H9 (cell line): ENCODE data around the gene ILK. TPM values are rescaled to one million over a fixed set of nuclear protein-coding genes. Genes with fewer than 3 reads are reported as not detected.

ENCODE experiments used
- DNase-seq: peaks from one replicate; pipeline ENCODE4 v3.0.0-alpha.2; 2017
- H2AFZ ChIP-seq: one replicate; pipeline ENCODE4 v1.6.1; 2013; ENCODE audit warnings: mild to moderate bottlenecking, low read length, control low read depth, moderate library complexity
- H2AK5ac ChIP-seq: 2 replicates; pipeline ENCODE4 v1.6.1; 2013; ENCODE audit warnings: low read length, control low read depth, mixed read lengths; ENCODE audit not compliant: insufficient read length
- H2BK120ac ChIP-seq: one replicate; pipeline ENCODE4 v1.6.1; 2013; ENCODE audit warnings: low read depth, mild to moderate bottlenecking, low read length, control low read depth, inconsistent platforms; ENCODE audit not compliant: poor library complexity, severe bottlenecking
- H2BK12ac ChIP-seq: 2 replicates; pipeline ENCODE4 v1.6.1; 2013; ENCODE audit warnings: low read length, control low read depth, mixed read lengths, low read depth; ENCODE audit not compliant: insufficient read length
- H2BK15ac ChIP-seq: 2 replicates; pipeline ENCODE4 v1.6.1; 2013; ENCODE audit warnings: low read depth, low read length, control low read depth
- H2BK20ac ChIP-seq: one replicate; pipeline ENCODE4 v1.6.1; 2013; ENCODE audit warnings: low read depth, mild to moderate bottlenecking, low read length, control low read depth, inconsistent platforms; ENCODE audit not compliant: poor library complexity, severe bottlenecking
- H2BK5ac ChIP-seq: 2 replicates; pipeline ENCODE4 v1.6.1; 2013; ENCODE audit warnings: low read length, control low read depth, mixed read lengths; ENCODE audit not compliant: insufficient read length
- H3K14ac ChIP-seq: 2 replicates; pipeline ENCODE4 v1.6.1; 2013; ENCODE audit warnings: low read length, control low read depth; ENCODE audit not compliant: insufficient read depth
- H3K18ac ChIP-seq: 2 replicates; pipeline ENCODE4 v1.6.1; 2013; ENCODE audit warnings: low read depth, mild to moderate bottlenecking, mixed read lengths, low read length, control low read depth; ENCODE audit not compliant: insufficient read length
- H3K23ac ChIP-seq: 2 replicates; pipeline ENCODE4 v1.6.1; 2013; ENCODE audit warnings: low read length, control low read depth, mixed read lengths, low read depth; ENCODE audit not compliant: insufficient read length
- H3K23me2 ChIP-seq: 2 replicates; pipeline ENCODE4 v1.6.1; 2013; ENCODE audit warnings: low read depth, mild to moderate bottlenecking, mixed read lengths, low read length, control low read depth; ENCODE audit not compliant: insufficient read length, poor library complexity, severe bottlenecking
- H3K27ac ChIP-seq: 2 replicates; pipeline ENCODE4 v1.5.1; 2013; ENCODE audit warnings: low read length, control low read depth, mixed read lengths, low read depth; ENCODE audit not compliant: insufficient read length
- H3K27me3 ChIP-seq: 2 replicates; pipeline ENCODE4 v1.6.1; 2013; ENCODE audit warnings: low read length, control low read depth, inconsistent platforms; ENCODE audit not compliant: insufficient read depth
- H3K4ac ChIP-seq: 2 replicates; pipeline ENCODE4 v1.6.1; 2013; ENCODE audit warnings: low read depth, mild to moderate bottlenecking, control low read depth, inconsistent platforms, low read length, moderate library complexity
- H3K4me1 ChIP-seq: 2 replicates; pipeline ENCODE4 v1.6.1; 2013; ENCODE audit warnings: low read length, control low read depth, inconsistent platforms; ENCODE audit not compliant: insufficient read depth
- H3K4me2 ChIP-seq: 2 replicates; pipeline ENCODE4 v1.6.1; 2013; ENCODE audit warnings: low read length, control low read depth, mixed read lengths; ENCODE audit not compliant: insufficient read length, insufficient read depth
- H3K56ac ChIP-seq: 2 replicates; pipeline ENCODE4 v1.6.1; 2013; ENCODE audit warnings: low read depth, mild to moderate bottlenecking, mixed read lengths, low read length, control low read depth; ENCODE audit not compliant: insufficient read length
- H3K79me1 ChIP-seq: 2 replicates; pipeline ENCODE4 v1.6.1; 2013; ENCODE audit warnings: low read depth, mild to moderate bottlenecking, moderate library complexity, low read length, control low read depth, inconsistent platforms; ENCODE audit not compliant: insufficient read depth, poor library complexity, severe bottlenecking
- H3K79me2 ChIP-seq: 2 replicates; pipeline ENCODE4 v1.6.1; 2013; ENCODE audit warnings: low read length, control low read depth, inconsistent platforms; ENCODE audit not compliant: insufficient read depth
- H3K9ac ChIP-seq: 2 replicates; pipeline ENCODE4 v1.6.1; 2013; ENCODE audit warnings: low read length, control low read depth, mixed read lengths; ENCODE audit not compliant: insufficient read length; ENCODE audit errors: extremely low read depth
- H3K9me3 ChIP-seq: one replicate; pipeline ENCODE4 v1.6.1; 2013; ENCODE audit warnings: low read depth, low read length, inconsistent platforms; ENCODE audit not compliant: control insufficient read depth
- H3T11ph ChIP-seq: one replicate; pipeline ENCODE4 v1.6.1; 2013; ENCODE audit warnings: mild to moderate bottlenecking, low read length, control low read depth, inconsistent platforms
- H4K20me1 ChIP-seq: one replicate; pipeline ENCODE4 v1.6.1; 2013; ENCODE audit not compliant: control insufficient read depth, insufficient read length, insufficient read depth
- H4K5ac ChIP-seq: 2 replicates; pipeline ENCODE4 v1.6.1; 2013; ENCODE audit warnings: low read depth, mild to moderate bottlenecking, mixed read lengths, low read length, control low read depth; ENCODE audit not compliant: insufficient read length
- H4K8ac ChIP-seq: replicated peaks from 2 replicates; pipeline ENCODE4 v1.6.1; 2013; ENCODE audit warnings: low read length, control low read depth, mixed read lengths, low read depth; ENCODE audit not compliant: insufficient read length
- H4K91ac ChIP-seq: 2 replicates; pipeline ENCODE4 v1.6.1; 2013; ENCODE audit warnings: low read depth, mild to moderate bottlenecking, moderate library complexity, mixed read lengths, low read length, control low read depth; ENCODE audit not compliant: insufficient read length
- H3K27ac Mint-ChIP-seq, 3 experiments: 2 replicates in 2 of 3; 3 replicates in 1 of 3; pipeline ENCODE4 v1.8.0; 2020 to 2021; ENCODE audit warnings: mixed read lengths in 3 of 3, mild to moderate bottlenecking in 1 of 3, moderate library complexity in 1 of 3
- H3K27me3 Mint-ChIP-seq: 2 replicates; pipeline ENCODE4 v1.8.0; 2021; ENCODE audit warnings: low read depth, mild to moderate bottlenecking, moderate library complexity, mixed read lengths
- H3K36me3 Mint-ChIP-seq, 3 experiments: 2 replicates in 2 of 3; 3 replicates in 1 of 3; pipeline ENCODE4 v1.8.0; 2020 to 2021; ENCODE audit warnings: low read depth in 3 of 3, mixed read lengths in 3 of 3; ENCODE audit not compliant: insufficient read depth in 1 of 3
- H3K4me1 Mint-ChIP-seq, 2 experiments: 2 replicates each; pipeline ENCODE4 v1.8.0; 2020; ENCODE audit warnings: mixed read lengths in 2 of 2
- H3K4me3 Mint-ChIP-seq, 2 experiments: 2 replicates in 1 of 2; 3 replicates in 1 of 2; pipeline ENCODE4 v1.8.0; 2020 to 2021; ENCODE audit warnings: mild to moderate bottlenecking in 2 of 2, mixed read lengths in 2 of 2, moderate library complexity in 1 of 2
- H3K9me3 Mint-ChIP-seq, 2 experiments: 2 replicates in 1 of 2; 3 replicates in 1 of 2; pipeline ENCODE4 v1.8.0; 2020; ENCODE audit warnings: mild to moderate bottlenecking in 2 of 2, mixed read lengths in 2 of 2, moderate library complexity in 1 of 2
- WGBS: extraction: QIAGEN DNeasy Blood & Tissue Kit; methylation state at CpG from one replicate; pipeline ENCODE4 v1.1.7; 2013; ENCODE audit warnings: missing lambda C conversion rate, low lambda C conversion rate, mixed read lengths; ENCODE audit not compliant: insufficient read length; ENCODE audit errors: extremely low coverage; 5-methylcytosine and 5-hydroxymethylcytosine counted together
- total RNA-seq: library from RNA; stranded (reverse); gene quantifications from 2 replicates; pipeline ENCODE4 v1.2.1, GENCODE V29; 2021
- TF ChIP-seq, protein P1 (sequence below): fragments of 200-600 bp; sonication (generic); conservative IDR thresholded peaks from 3 replicates; pipeline ENCODE4 v1.8.0; 2021; ENCODE audit warnings: antibody characterized with exemption, mild to moderate bottlenecking

ILK gene
- total RNA-seq, 1 experiment from 2014 or later: 100 TPM

DNA sequence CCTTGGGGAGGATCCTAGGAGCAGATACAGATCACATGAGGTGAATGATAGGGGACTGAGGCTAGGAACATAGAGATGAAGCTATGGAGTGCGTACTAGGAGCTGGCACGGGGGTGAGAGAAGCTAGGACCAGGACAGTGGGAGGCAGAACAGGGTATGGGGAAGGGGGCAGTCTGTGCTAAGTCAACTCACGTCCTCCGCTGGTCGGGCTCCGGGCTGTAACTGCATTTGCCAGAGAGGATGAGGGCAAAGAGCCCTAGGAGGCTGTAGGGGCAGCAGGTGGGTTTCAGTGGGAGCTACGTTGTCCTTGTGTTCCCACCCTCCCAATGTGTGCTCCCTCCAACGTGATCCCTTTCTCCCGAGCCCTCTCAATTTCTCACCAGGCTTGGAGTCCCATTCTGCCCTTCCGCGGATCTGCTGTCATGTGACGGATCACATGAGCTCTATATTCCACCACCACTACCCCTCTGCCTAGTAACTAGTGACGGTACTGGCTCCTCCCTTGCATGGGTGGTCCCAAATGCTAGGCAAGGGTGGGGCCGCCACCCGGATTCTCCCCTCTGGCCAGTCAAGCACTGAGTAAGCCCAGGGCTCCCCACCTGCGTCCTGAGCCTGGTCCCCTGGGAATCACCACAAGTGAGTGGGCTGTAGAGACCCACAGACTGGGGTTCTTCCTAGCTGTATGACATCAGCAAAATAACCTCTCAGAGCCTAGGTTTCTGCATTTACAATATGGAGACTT, 15.6 kb downstream of the ILK start, which contains the start of gene TPP1:
Gene TPP1, minus strand, starts transcription at position 419 of the 742 bp plus-strand sequence. Its CDS starts 22 bp downstream, at position 397.
- Histone ChIP-seq H3K23me2 (peaks cover 8% of the 10 kb centered on the region), H2BK120ac (no peak within 1 kb of the TSS), H3K79me2 (no peaks in the 10 kb centered on the region), H2BK15ac (no peak within 1 kb of the TSS), H2BK5ac (no peak within 1 kb of the TSS), H3K4me2 (peak within 1 kb of the TSS; percentile 92), H3T11ph (no peak within 1 kb of the TSS), H3K4ac (no peak within 1 kb of the TSS), H4K20me1 (no peaks in the 10 kb centered on the region), H3K56ac (no peak within 1 kb of the TSS), H3K9ac (peak within 1 kb of the TSS; percentile 81), H2BK12ac (no peak within 1 kb of the TSS), H4K91ac (no peak within 1 kb of the TSS), H2AFZ (no peak within 1 kb of the TSS), H3K9me3 (no peaks in the 10 kb centered on the region), H2BK20ac (no peak within 1 kb of the TSS), H3K27me3 (no peaks in the 10 kb centered on the region), H3K18ac (no peak within 1 kb of the TSS), H4K8ac (no peak within 1 kb of the TSS), H2AK5ac (no peak within 1 kb of the TSS), H3K4me1 (no peaks in the 10 kb centered on the region), H3K27ac (no peak within 1 kb of the TSS), H4K5ac (peak within 1 kb of the TSS; percentile 41), H3K14ac (no peak within 1 kb of the TSS), H3K79me1 (no peaks in the 10 kb centered on the region), H3K23ac (no peak within 1 kb of the TSS)
- Mint-ChIP-seq H3K27ac (no peak within 1 kb of the TSS), H3K9me3 (no peaks in the 10 kb centered on the region), H3K4me3 (no peak within 1 kb of the TSS), H3K36me3 (peaks cover 3 to 20% (median 10%) of the 10 kb centered on the region in 3 experiments; a peak in 6 of 7 replicates), H3K4me1 (no peaks in the 10 kb centered on the region; a peak in 2 of 4 replicates), H3K27me3 (no peaks in the 10 kb centered on the region)
- TF ChIP-seq, protein P1, sequence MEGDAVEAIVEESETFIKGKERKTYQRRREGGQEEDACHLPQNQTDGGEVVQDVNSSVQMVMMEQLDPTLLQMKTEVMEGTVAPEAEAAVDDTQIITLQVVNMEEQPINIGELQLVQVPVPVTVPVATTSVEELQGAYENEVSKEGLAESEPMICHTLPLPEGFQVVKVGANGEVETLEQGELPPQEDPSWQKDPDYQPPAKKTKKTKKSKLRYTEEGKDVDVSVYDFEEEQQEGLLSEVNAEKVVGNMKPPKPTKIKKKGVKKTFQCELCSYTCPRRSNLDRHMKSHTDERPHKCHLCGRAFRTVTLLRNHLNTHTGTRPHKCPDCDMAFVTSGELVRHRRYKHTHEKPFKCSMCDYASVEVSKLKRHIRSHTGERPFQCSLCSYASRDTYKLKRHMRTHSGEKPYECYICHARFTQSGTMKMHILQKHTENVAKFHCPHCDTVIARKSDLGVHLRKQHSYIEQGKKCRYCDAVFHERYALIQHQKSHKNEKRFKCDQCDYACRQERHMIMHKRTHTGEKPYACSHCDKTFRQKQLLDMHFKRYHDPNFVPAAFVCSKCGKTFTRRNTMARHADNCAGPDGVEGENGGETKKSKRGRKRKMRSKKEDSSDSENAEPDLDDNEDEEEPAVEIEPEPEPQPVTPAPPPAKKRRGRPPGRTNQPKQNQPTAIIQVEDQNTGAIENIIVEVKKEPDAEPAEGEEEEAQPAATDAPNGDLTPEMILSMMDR: no peak
- no CpG with 5 or more reads among the region's 16 CpGs for WGBS
- peak; percentile 94 for DNase-seq
